Fibroblast of villous mesenchyme (primary cell): ENCODE data around the gene ZNF292. TPM values are rescaled to one million over a fixed set of nuclear protein-coding genes. Genes with fewer than 3 reads are reported as not detected.
"Not testable (repeated sequence)": the region's sequence is repeated elsewhere in the genome, so short reads cannot be mapped to it uniquely, and the experiment has no call there.

Source experiments
- DNase-seq: peaks from one replicate; pipeline ENCODE4 v3.0.0-alpha.2; 2010; ENCODE audit warnings: low read depth
- H3K4me3 ChIP-seq: 2 replicates; pipeline ENCODE4 v1.5.1; 2011; ENCODE audit warnings: low read depth, mild to moderate bottlenecking, low read length
- CTCF ChIP-seq: IDR thresholded peaks from 2 replicates; pipeline ENCODE4 v1.5.1; 2012; ENCODE audit warnings: low read depth, mild to moderate bottlenecking, low read length; ENCODE audit not compliant: insufficient read depth
- total RNA-seq: library from RNA; depleted of rRNA; stranded (reverse); fragments of >200 nt; gene quantifications from 2 replicates; pipeline ENCODE4 v1.2.3, GENCODE V29; 2012

ZNF292 gene
- total RNA-seq, 1 donor, result 32.8 TPM

DNA sequence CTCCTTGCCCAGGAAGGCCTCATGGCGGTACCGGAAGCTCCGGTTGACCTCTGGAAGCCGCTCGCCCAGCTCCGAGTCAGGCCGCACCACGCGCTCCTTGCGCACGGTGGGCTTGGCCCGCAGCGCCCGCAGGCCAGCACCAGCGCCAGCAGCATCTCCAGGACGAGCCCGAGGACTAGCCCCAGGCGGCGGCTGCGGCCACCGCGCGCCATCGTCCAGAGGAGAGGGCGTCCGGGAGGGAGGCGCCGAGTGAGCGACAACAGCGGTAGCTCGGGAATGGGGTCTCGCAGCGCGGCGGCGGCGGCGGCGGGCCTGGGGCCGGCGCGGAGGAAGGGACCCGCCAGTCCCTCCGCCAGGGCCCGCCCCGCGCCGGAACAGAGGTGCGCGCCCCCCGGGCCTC is 32.9 kb upstream of the ZNF292 start:
- TF ChIP-seq CTCF, result no peak
- peak overlapping the region; percentile 26 for H3K4me3 ChIP-seq
- DNase-seq, result no peak

DNA sequence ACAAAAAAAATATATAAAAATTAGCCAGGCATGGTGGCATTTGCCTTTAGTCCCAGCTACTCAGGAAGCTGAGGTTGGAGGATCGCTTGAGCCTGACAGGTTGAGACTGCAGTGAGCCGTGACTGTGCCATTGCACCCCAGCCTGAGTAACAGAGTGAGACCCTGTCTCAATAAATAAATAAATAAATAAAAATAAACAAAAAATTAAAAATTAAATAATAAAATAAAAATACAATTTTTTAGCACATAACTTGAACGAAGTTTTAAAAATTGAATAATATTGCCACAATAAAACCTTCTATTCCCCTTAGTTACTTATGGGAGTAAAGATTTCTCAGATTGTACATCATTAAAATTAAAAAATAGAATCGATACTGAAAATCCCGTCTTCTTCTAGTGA is 31.3 kb upstream of the ZNF292 start:
- DNase-seq, result no peak
- no peak for TF ChIP-seq CTCF
- H3K4me3 ChIP-seq, result no peak overlapping the region

- DNase-seq, result no peak
- TF ChIP-seq CTCF, result no peak
- no peak overlapping the region for H3K4me3 ChIP-seq
Observed at GRCh38 chr6:87126501-87126900, 28.9 kb upstream of the ZNF292 start.

DNA sequence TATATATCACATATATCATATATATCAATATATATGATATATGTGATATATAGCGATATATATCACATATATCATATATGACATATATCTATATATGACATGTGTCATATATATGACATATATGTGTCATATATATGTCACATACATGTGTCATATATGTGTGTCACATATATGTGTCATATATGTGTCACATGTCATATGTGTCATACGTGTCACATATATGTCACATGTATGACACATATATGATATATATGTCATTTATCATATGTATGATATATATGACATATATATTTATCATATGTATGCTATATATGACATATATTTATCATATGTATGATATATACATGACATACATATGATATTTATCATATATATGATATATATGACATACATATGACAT is 27.6 kb upstream of the ZNF292 start:
- H3K4me3 ChIP-seq, result no peak overlapping the region
- no peak for DNase-seq
- no peak for TF ChIP-seq CTCF

DNA sequence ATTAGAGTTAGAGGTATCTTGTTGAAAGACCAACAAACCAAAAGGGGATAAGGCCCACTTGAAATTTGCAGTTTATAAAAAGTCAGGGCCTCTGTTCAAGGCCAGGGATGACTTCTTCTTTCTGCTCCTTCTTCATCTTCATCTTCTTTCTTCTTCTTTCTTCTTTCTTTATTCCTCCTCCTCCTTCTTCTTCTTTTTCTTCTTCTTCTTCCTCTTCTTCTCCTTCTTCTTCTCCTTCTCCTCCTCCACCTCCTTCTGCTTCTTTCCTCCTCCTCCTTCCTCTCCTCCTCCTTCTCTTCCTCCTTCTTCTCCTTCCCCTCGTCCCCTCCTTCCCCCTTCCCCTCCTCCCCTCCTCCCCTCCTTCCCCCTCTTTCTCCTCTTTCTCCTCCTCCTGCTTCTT is 18.4 kb upstream of the ZNF292 start:
- no peak for TF ChIP-seq CTCF
- no peak overlapping the region for H3K4me3 ChIP-seq
- no peak for DNase-seq

GRCh38 chr6:87139236-87139635 is 16.1 kb upstream of the ZNF292 start:
- peak; percentile 75 for TF ChIP-seq CTCF
- H3K4me3 ChIP-seq, result no peak overlapping the region
- DNase-seq, result peak; percentile 67

DNA sequence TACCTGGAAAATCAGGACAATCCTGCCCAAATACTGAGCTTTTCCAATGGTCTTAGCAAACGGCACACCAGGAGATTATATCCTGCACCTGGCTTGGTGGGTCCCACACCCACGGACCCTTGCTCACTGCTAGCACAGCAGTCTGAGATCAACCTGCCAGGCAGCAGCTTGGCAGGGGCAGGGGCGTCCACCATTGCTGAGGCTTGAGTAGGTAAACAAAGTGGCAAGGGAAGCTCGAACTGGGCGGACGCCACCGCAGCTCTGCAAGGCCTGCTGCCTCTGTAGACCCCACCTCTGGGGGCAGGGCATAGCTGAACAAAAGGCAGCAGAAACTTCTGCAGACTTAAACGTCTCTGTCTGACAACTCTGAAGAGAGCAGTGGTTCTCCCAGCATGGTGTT is 15.4 kb upstream of the ZNF292 start:
- H3K4me3 ChIP-seq, DNase-seq: not testable (repeated sequence)
